NOMO-1 (cell line): ENCODE results near the gene MET.

Experiments used
- DNase-seq, 2 experiments: peaks; one replicate each; lab custom pipeline; 2025; ENCODE audit not compliant: unreplicated experiment in 2 of 2; lab: John Stamatoyannopoulos, UW

Gene MET

GRCh38 chr7:116724560-116725231 is 52.7 kb downstream of the MET start:
- no peak for DNase-seq

GRCh38 chr7:116726149-116726548 is 54.2 kb downstream of the MET start:
- no peak for DNase-seq

GRCh38 chr7:116726713-116727431 is 54.9 kb downstream of the MET start:
- no peak for DNase-seq

GRCh38 chr7:116727432-116728009 is 55.5 kb downstream of the MET start:
- no peak for DNase-seq

GRCh38 chr7:116728413-116728812 is 56.4 kb downstream of the MET start:
- no peak for DNase-seq

- DNase-seq: no peak
Observed at GRCh38 chr7:116730097-116731022, 58.4 kb downstream of the MET start.

- no peak for DNase-seq
Observed at GRCh38 chr7:116731023-116731395, 59.0 kb downstream of the MET start.

- DNase-seq: no peak
Observed at GRCh38 chr7:116731445-116732335, 59.7 kb downstream of the MET start.

- DNase-seq: no peak
Observed at GRCh38 chr7:116732788-116733694, 61.0 kb downstream of the MET start.

- peak in 1 of 2 experiments; percentile 11 for DNase-seq
Observed at GRCh38 chr7:116733924-116734580, 62.1 kb downstream of the MET start.

GRCh38 chr7:116734710-116735109 is 62.7 kb downstream of the MET start:
- DNase-seq: no peak

- no peak for DNase-seq
Observed at GRCh38 chr7:116736927-116737715, 65.1 kb downstream of the MET start.

GRCh38 chr7:116738378-116738777 is 66.4 kb downstream of the MET start:
- no peak for DNase-seq

- no peak for DNase-seq
Observed at GRCh38 chr7:116739307-116739706, 67.3 kb downstream of the MET start.

GRCh38 chr7:116740231-116740630 is 68.2 kb downstream of the MET start:
- no peak for DNase-seq

GRCh38 chr7:116740755-116741462 is 68.9 kb downstream of the MET start:
- no peak for DNase-seq
